ENCODE results near the gene SLC37A2. TPM values are rescaled to one million over a fixed set of nuclear protein-coding genes. Genes with fewer than 3 reads are reported as not detected.

The SLC37A2 gene
- total and polyA plus RNA-seq, 2 of the 13 experiments (the other 11 are each of a cell fraction or from before 2014, with no cell fraction given): 4.6 to 7.1 TPM

DNA sequence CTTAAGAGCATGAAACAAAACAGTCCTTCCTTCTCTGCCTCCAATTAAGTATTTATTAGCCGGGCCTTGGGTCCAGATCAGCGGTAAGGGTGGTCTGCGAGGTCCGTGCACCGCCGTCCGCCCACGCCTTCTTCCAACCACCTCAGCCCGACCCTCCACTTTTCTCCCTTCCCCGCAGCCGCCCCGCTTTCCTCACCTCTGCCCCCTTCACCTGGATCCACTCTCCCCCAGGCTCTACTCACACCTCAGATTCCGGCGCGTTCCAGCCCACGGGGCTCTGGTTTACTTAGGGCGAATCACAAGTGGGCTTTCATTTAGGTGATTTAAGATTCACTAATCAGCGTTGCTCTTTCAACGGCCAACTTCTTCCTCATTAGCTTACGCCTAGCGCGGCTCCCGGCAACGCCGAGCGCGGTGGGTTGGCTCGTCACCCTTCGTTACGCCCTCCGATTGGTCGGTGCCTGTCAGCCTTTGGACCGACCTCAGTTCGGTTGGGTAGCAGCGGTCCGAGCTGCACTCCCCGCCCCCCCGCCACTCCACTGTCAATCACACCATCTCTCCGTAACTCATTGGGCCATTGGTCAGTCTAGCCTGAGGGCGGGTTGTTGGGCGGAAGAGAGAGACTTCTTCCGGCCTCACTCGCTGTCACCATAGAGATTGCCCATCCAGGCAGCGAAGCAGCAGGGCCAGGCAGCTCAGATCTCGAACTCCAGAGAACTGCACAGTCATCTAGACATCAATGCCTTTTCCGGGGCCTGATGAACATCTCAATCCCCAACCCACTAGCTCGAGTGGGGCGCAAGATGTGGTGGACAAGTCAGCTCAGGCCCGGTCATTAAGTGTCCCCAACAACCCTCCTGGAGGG lies 48.5 kb downstream of the SLC37A2 start, which contains the start of gene TMEM218 (continued):
- TF ChIP-seq MXD4 (CRISPR knock-in tag; IDR thresholded peaks at IDR 0.05): no peak; the same call in 1 of the 2 replicates
- TF ChIP-seq ZNF598 (CRISPR knock-in tag; IDR thresholded peaks at IDR 0.05; ENCODE audit: borderline replicate concordance): peak; percentile 66; the same call in 1 of the 2 replicates
- TF ChIP-seq MIER3 (CRISPR knock-in tag; IDR thresholded peaks at IDR 0.05; ENCODE audit: borderline replicate concordance): peak; percentile 42; the same call in 1 of the 2 replicates
- peak; percentile 80 for TF ChIP-seq THAP11 (CRISPR knock-in tag; IDR thresholded peaks at IDR 0.05)
- TF ChIP-seq RARA (CRISPR knock-in tag; IDR thresholded peaks at IDR 0.05): 0 out of 2 replicates have a peak, but pooled peaks have one; percentile 4
- TF ChIP-seq DNMT3B (CRISPR knock-in tag; conservative IDR thresholded peaks at IDR 0.05): peak; percentile 83; the same call in 1 of the 2 replicates
- TF ChIP-seq, protein P1, sequence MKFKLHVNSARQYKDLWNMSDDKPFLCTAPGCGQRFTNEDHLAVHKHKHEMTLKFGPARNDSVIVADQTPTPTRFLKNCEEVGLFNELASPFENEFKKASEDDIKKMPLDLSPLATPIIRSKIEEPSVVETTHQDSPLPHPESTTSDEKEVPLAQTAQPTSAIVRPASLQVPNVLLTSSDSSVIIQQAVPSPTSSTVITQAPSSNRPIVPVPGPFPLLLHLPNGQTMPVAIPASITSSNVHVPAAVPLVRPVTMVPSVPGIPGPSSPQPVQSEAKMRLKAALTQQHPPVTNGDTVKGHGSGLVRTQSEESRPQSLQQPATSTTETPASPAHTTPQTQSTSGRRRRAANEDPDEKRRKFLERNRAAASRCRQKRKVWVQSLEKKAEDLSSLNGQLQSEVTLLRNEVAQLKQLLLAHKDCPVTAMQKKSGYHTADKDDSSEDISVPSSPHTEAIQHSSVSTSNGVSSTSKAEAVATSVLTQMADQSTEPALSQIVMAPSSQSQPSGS (CRISPR knock-in tag; IDR thresholded peaks at IDR 0.05): 0 out of 2 replicates have a peak, but pooled peaks have one; percentile 23
- TF ChIP-seq, protein P2, sequence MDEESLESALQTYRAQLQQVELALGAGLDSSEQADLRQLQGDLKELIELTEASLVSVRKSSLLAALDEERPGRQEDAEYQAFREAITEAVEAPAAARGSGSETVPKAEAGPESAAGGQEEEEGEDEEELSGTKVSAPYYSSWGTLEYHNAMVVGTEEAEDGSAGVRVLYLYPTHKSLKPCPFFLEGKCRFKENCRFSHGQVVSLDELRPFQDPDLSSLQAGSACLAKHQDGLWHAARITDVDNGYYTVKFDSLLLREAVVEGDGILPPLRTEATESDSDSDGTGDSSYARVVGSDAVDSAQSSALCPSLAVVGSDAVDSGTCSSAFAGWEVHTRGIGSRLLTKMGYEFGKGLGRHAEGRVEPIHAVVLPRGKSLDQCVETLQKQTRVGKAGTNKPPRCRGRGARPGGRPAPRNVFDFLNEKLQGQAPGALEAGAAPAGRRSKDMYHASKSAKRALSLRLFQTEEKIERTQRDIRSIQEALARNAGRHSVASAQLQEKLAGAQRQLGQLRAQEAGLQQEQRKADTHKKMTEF (CRISPR knock-in tag; IDR thresholded peaks at IDR 0.05): 0 out of 2 replicates have a peak, but pooled peaks have one; percentile 27
- peak; percentile 95 for TF ChIP-seq ZMYM4 (CRISPR knock-in tag; IDR thresholded peaks at IDR 0.05)
- TF ChIP-seq POLR2A (IDR thresholded peaks at IDR 0.05; ENCODE audit: insufficient read depth in 1 of 2, low read depth in 2 of 2, low read length in 2 of 2): peak; percentile 52 to 76; a peak in 3 of 4 replicates
- peak; percentile 93 for TF ChIP-seq RFXAP (CRISPR knock-in tag; IDR thresholded peaks at IDR 0.05; ENCODE audit: borderline replicate concordance)
- 0 out of 2 replicates have a peak, but pooled peaks have one; percentile 39 for TF ChIP-seq GATA4 (IDR thresholded peaks at IDR 0.05; ENCODE audit: borderline replicate concordance, low read depth)
- TF ChIP-seq, protein P3, sequence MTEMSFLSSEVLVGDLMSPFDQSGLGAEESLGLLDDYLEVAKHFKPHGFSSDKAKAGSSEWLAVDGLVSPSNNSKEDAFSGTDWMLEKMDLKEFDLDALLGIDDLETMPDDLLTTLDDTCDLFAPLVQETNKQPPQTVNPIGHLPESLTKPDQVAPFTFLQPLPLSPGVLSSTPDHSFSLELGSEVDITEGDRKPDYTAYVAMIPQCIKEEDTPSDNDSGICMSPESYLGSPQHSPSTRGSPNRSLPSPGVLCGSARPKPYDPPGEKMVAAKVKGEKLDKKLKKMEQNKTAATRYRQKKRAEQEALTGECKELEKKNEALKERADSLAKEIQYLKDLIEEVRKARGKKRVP (CRISPR knock-in tag; IDR thresholded peaks at IDR 0.05): peak in 1 of 2 experiments; percentile 31; a peak in 1 of 4 replicates
- TF ChIP-seq ZNF749 (CRISPR knock-in tag; IDR thresholded peaks at IDR 0.05; ENCODE audit: borderline replicate concordance): no peak
- peak; percentile 89 for TF ChIP-seq TBX3 (IDR thresholded peaks at IDR 0.05; ENCODE audit: borderline replicate concordance)
- no peak for TF ChIP-seq NONO (IDR thresholded peaks at IDR 0.05)
- TF ChIP-seq NONO (CRISPR knock-in tag; conservative IDR thresholded peaks at IDR 0.05): peak; percentile 66
- TF ChIP-seq NCOR1 (IDR thresholded peaks at IDR 0.05; ENCODE audit: borderline replicate concordance, low read length): peak; percentile 52; the same call in 1 of the 2 replicates
- TF ChIP-seq SNAPC2 (CRISPR knock-in tag; IDR thresholded peaks at IDR 0.05): 0 out of 2 replicates have a peak, but pooled peaks have one; percentile 65
- peak; percentile 65; the same call in 1 of the 2 replicates for TF ChIP-seq KDM5A (IDR thresholded peaks at IDR 0.05; ENCODE audit: borderline replicate concordance, low read length)
- TF ChIP-seq EHMT2 (IDR thresholded peaks at IDR 0.05; ENCODE audit: borderline replicate concordance, low read depth, low read length): peak; percentile 60; the same call in 1 of the 2 replicates
- TF ChIP-seq ZNF382 (CRISPR knock-in tag; IDR thresholded peaks at IDR 0.05; ENCODE audit: borderline replicate concordance): no peak
